CD1c-positive myeloid dendritic cell (primary cell): ENCODE results near the gene MED1.

ENCODE experiments used
- DNase-seq: peaks from one replicate; pipeline ENCODE4 v3.0.0-alpha.2; 2016; ENCODE audit errors: extremely low spot score

The MED1 gene

DNA sequence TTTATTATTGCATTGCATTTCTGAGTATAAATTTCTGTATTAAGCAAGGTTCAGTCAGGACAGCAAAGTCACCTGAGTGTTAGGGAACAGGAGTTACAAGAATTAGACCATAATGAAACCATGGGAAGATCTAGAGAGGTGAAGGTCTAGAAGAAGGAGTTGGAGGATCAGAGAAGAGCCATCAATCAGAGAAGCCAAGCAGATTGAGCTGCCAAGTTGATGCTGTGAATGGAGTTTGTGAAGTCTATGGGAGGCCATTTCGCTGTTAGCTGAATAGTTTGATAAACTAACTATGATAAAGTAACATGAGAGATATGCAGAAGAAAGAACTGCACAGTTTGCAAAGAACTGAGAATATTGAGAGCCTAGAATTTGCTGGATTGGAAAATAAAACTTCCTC, 90.0 kb downstream of the MED1 start:
- no peak for DNase-seq

DNA sequence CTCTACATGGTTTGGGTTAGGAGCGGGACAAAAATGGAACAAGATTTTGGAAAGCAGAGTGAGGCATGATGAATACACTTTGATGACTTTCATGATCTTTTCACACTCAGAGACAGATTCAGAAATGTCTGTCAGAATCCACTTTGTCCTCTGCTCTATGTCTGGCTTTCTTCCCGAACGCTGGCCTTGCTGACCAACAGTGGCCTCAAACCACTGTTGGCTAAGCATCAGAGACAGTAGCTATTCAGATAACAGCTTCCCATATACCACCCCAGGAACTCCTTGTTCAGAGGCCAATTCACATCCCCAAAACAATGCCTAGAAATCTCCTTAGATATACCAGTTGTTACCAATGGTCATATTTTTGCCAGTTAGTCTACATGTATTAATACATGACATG, 90.5 kb downstream of the MED1 start:
- DNase-seq: no peak

DNA sequence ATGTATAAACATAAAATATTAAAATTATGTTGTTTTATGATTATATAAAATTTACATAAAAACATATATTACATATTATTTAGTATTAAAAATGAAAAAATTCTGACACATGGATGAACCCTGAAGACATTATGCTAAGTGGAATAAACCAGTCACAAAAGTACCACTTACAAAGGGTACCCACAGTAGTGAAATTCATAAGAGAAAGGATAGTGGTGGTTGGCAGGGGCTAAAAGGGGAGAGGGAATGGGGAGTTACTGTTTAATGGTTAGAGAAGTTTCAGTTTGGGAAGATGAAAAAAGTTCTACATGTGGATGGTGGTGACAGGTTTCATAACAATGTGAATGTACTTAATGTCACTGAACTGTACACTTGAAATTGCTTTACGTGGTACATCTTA, 91.1 kb downstream of the MED1 start:
- no peak for DNase-seq

DNA sequence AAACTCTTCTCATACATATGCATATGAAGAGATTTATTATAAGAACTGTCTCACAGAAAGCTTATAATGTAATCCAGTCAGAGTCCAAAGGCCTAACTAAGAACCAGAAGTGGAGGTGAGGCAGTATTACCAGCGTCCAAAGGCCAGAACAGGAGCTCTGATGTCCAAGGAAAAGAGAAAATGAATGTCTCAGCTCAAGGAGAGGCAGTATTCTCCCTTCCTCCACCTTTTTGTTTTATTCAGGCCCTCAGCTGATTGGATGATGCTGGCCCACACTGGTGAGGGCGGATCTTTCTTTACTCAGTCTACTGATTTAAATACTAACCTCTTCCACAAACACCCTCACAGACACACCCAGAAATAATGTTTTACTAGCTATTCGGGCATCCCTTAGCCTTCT, 93.1 kb downstream of the MED1 start:
- no peak for DNase-seq

DNA sequence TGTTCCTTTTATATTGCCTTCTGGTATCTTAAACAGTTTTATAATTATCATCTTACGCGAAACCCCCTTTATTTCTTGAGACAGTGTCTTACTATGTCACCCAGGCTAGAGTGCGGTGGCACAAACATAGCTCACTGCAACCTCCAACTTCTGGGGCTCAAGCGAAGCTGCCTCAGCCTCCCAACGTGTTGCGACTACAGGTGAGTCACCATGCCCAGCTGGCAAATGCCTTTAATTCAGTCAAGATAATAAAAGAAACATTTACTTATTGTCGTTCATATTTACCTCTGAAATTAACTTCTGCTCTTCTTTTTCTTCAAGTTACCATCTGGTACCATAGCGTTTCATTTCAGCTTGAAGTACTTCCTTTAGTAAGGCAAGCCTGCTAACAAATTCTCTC, 93.6 kb downstream of the MED1 start:
- no peak for DNase-seq
